GM12878 (cell line): ENCODE results near the gene FKBP14. TPM values are rescaled to one million over a fixed set of nuclear protein-coding genes. Genes with fewer than 3 reads are reported as not detected.

Source experiments
- ATAC-seq: fragments of 200-7000 bp; cut with Tn5 transposase; 3 replicates; pipeline ENCODE4 v1.9.1; 2020; ENCODE audit warnings: mild to moderate bottlenecking, moderate library complexity
- BruUV-seq: library from RNA; stranded (reverse); fragments of 400-500 nt; replicated peaks from 2 replicates; lab custom pipeline; 2021; lab: Mats Ljungman, UMichigan
- CTCF ChIA-PET: fragments of 300-600 bp; sonication (Branson Sonifier 250); formaldehyde crosslinking; extraction: SDS; loops from one replicate; lab custom pipeline; 2021; ENCODE audit warnings: inconsistent platforms; lab: Yijun Ruan, JAX
- POLR2A ChIA-PET: fragments of 350-600 bp; formaldehyde crosslinking; extraction: SDS; loops from one replicate; lab custom pipeline; 2021; ENCODE audit warnings: inconsistent platforms; lab: Charles Lee
- RAD21 ChIA-PET: fragments of 300-600 bp; sonication (Branson Sonifier 250); formaldehyde crosslinking; loops from one replicate; lab custom pipeline; 2023; ENCODE audit warnings: antibody characterized with exemption; ENCODE audit not compliant: unreplicated experiment; lab: Charles Lee
- SMC1A ChIA-PET: fragments of 300-600 bp; sonication (Branson Sonifier 250); formaldehyde crosslinking; loops from one replicate; lab custom pipeline; 2023; ENCODE audit not compliant: unreplicated experiment, uncharacterized antibody; lab: Charles Lee
- DNase-seq: peaks from one replicate; pipeline ENCODE4 v3.0.0-alpha.2; 2011; ENCODE audit warnings: low read depth, low spot score
- FAIRE-seq: peaks from 3 replicates; lab custom pipeline; 2011; peaks lifted over from hg19 to GRCh38; lab: Jason Lieb, UNC
- H2AFZ ChIP-seq: 2 replicates; pipeline ENCODE4 v1.6.0; 2011; ENCODE audit warnings: low read depth, low read length, control low read depth; ENCODE audit not compliant: control insufficient read depth
- H3K27ac ChIP-seq: 2 replicates; pipeline ENCODE4 v1.5.1; 2011; ENCODE audit warnings: control low read depth; ENCODE audit not compliant: control insufficient read depth, insufficient read depth
- H3K27me3 ChIP-seq, 2 experiments: replicated peaks in 1 of 2; 2 replicates each; pipeline versions ENCODE4 v1.6.0 to v1.6.1; 2011; ENCODE audit warnings: low read length in 1 of 2; ENCODE audit not compliant: control insufficient read depth in 2 of 2, insufficient read depth in 2 of 2
- H3K36me3 ChIP-seq, 2 experiments: 2 replicates each; pipeline ENCODE4 v1.5.1; 2011; ENCODE audit warnings: low read length in 1 of 2; ENCODE audit not compliant: control insufficient read depth in 2 of 2, insufficient read depth in 2 of 2
- H3K4me1 ChIP-seq: 2 replicates; pipeline ENCODE4 v1.6.1; 2011; ENCODE audit warnings: mild to moderate bottlenecking, low read length, moderate library complexity, mixed read lengths; ENCODE audit not compliant: control insufficient read depth, insufficient read depth
- H3K4me2 ChIP-seq: 2 replicates; pipeline ENCODE4 v1.6.0; 2011; ENCODE audit warnings: control low read depth; ENCODE audit not compliant: control insufficient read depth, insufficient read depth
- H3K4me3 ChIP-seq: fragments of 200-600 bp; sonication (generic); 2 replicates; pipeline ENCODE4 v1.5.1; 2016
- H3K79me2 ChIP-seq: 2 replicates; pipeline ENCODE4 v1.6.0; 2011; ENCODE audit warnings: low read length; ENCODE audit not compliant: control insufficient read depth, insufficient read depth
- H3K9ac ChIP-seq: 2 replicates; pipeline ENCODE4 v1.8.0; 2011; ENCODE audit warnings: low read length, control low read depth, mixed read lengths; ENCODE audit not compliant: control insufficient read depth, insufficient read depth
- H3K9me3 ChIP-seq: replicated peaks from 3 replicates; pipeline ENCODE4 v1.5.1; 2011; ENCODE audit warnings: mild to moderate bottlenecking, low read length; ENCODE audit not compliant: control insufficient read depth, insufficient read depth
- H4K20me1 ChIP-seq: 2 replicates; pipeline ENCODE4 v1.6.0; 2011; ENCODE audit not compliant: control insufficient read depth, insufficient read depth
- E4F1 ChIP-seq: fragments of 450-650 bp; IDR thresholded peaks from 2 replicates; pipeline ENCODE4 v1.6.1; 2018; ENCODE audit warnings: borderline replicate concordance, mild to moderate bottlenecking; ENCODE audit not compliant: partially characterized antibody
- FOS ChIP-seq: IDR thresholded peaks from 3 replicates; pipeline ENCODE4 v1.6.1; 2011; ENCODE audit warnings: borderline replicate concordance; ENCODE audit not compliant: insufficient read length; ENCODE audit errors: extremely low read depth
- FOXM1 ChIP-seq: IDR thresholded peaks from 2 replicates; pipeline ENCODE4 v1.6.1; 2012; ENCODE audit warnings: low read depth, mild to moderate bottlenecking, inconsistent platforms, low read length, moderate library complexity
- HCFC1 ChIP-seq: fragments of 150-350 bp; IDR thresholded peaks from 2 replicates; pipeline ENCODE4 v1.6.1; 2014; ENCODE audit warnings: low read length
- HDGF ChIP-seq: fragments of 450-650 bp; IDR thresholded peaks from 2 replicates; pipeline ENCODE4 v1.6.1; 2016; ENCODE audit warnings: antibody characterized with exemption
- IRF4 ChIP-seq: IDR thresholded peaks from 2 replicates; pipeline ENCODE4 v1.6.1; 2011; ENCODE audit warnings: low read depth, low read length
- MLLT1 ChIP-seq: fragments of 450-650 bp; IDR thresholded peaks from 2 replicates; pipeline ENCODE4 v1.6.1; 2016; ENCODE audit warnings: mild to moderate bottlenecking
- MYB ChIP-seq: fragments of 150-350 bp; IDR thresholded peaks from 2 replicates; pipeline ENCODE4 v1.6.1; 2014; ENCODE audit warnings: mild to moderate bottlenecking, low read depth, low read length, borderline replicate concordance
- NR2F1 ChIP-seq: fragments of 450-650 bp; conservative IDR thresholded peaks from 2 replicates; pipeline ENCODE4 v1.6.1; 2017; ENCODE audit warnings: mild to moderate bottlenecking
- PAX8 ChIP-seq: fragments of 450-650 bp; IDR thresholded peaks from 2 replicates; pipeline ENCODE4 v1.6.1; 2017; ENCODE audit warnings: mild to moderate bottlenecking, moderate library complexity
- PKNOX1 ChIP-seq: fragments of 450-650 bp; IDR thresholded peaks from 2 replicates; pipeline ENCODE4 v1.6.1; 2016; ENCODE audit warnings: mild to moderate bottlenecking
- POLR2AphosphoS5 ChIP-seq: IDR thresholded peaks from 2 replicates; pipeline ENCODE4 v1.6.1; 2011; ENCODE audit warnings: mild to moderate bottlenecking, low read length, inconsistent platforms
- POU2F2 ChIP-seq: IDR thresholded peaks from 3 replicates; pipeline ENCODE4 v1.6.1; 2011; ENCODE audit warnings: low read depth, mild to moderate bottlenecking, low read length, borderline replicate concordance
- RAD21 ChIP-seq: IDR thresholded peaks from 2 replicates; pipeline ENCODE4 v1.6.1; 2011; ENCODE audit warnings: mild to moderate bottlenecking, low read depth, low read length, moderate library complexity; ENCODE audit not compliant: insufficient read depth
- RBBP5 ChIP-seq: fragments of 200-600 bp; sonication (generic); conservative IDR thresholded peaks from 2 replicates; pipeline ENCODE4 v1.6.1; 2016
- SMC3 ChIP-seq: IDR thresholded peaks from 2 replicates; pipeline ENCODE4 v1.6.1; 2011; ENCODE audit warnings: low read length, improper control_type of control experiment, borderline replicate concordance
- SREBF1 ChIP-seq: IDR thresholded peaks from 2 replicates; pipeline ENCODE4 v1.6.1; 2012; ENCODE audit warnings: mild to moderate bottlenecking, low read length
- WRNIP1 ChIP-seq: IDR thresholded peaks from 2 replicates; pipeline ENCODE4 v1.6.1; 2011; ENCODE audit warnings: low read depth, low read length, improper control_type of control experiment, borderline replicate concordance
- YBX1 ChIP-seq: fragments of 450-650 bp; IDR thresholded peaks from 2 replicates; pipeline ENCODE4 v1.6.1; 2016; ENCODE audit warnings: antibody characterized with exemption
- WGBS: methylation state at CpG from one replicate; pipeline ENCODE4 v1.1.6; 2016; ENCODE audit warnings: low lambda C conversion rate; ENCODE audit not compliant: insufficient replicate concordance, insufficient coverage; ENCODE audit errors: missing lambda C conversion rate; 5-methylcytosine and 5-hydroxymethylcytosine counted together
- in situ Hi-C: fragments of 300-500 bp; cut with MboI; formaldehyde crosslinking; loops from 9 replicates; pipeline ENCODE4 v1.14.3; 2018; ENCODE audit warnings: mixed read lengths
- intact Hi-C: fragments of 100-400 bp; cut with micrococcal nuclease; formaldehyde crosslinking; loops from one replicate; pipeline ENCODE4 v1.14.2; 2022; ENCODE audit not compliant: unreplicated experiment
- polyA plus RNA-seq, 11 experiments: library from polyadenylated mRNA; depleted of rRNA in 4 of 11; unstranded in 6 of 11; stranded (reverse) in 5 of 11; fragments of >200 nt; fragmentation: Nextera tagmentation in 4 of 11; fragmentation: Illumina TruSeq in 1 of 11; extraction: Ambion mirVana in 4 of 11; extraction: Trizol in 1 of 11; gene quantifications; 1 replicate in 1 of 11; 2 replicates in 10 of 11; pipeline versions ENCODE4 v1.2.1 to v1.2.3, GENCODE V29; 2011 to 2016; ENCODE audit warnings: inconsistent platforms in 2 of 11, missing spikeins in 2 of 11, low read depth in 1 of 11
- total RNA-seq, 4 experiments: library from RNA; depleted of rRNA in 3 of 4; stranded (reverse); fragments of >200 nt in 3 of 4; fragmentation: Illumina TruSeq in 1 of 4; extraction: Trizol in 1 of 4; gene quantifications; 2 replicates each; pipeline versions ENCODE4 v1.2.1 to v1.2.3, GENCODE V29; 2013 to 2021

FKBP14 gene
- total and polyA plus RNA-seq, 10 of the 15 experiments (the other 5 are each of a cell fraction or from before 2014, with no cell fraction given) = 2.7 to 8.9 (median 5.6) TPM

- Histone ChIP-seq H3K9me3 (no peaks in the 10 kb centered on the region), H3K4me3 (no peak overlapping the region), H3K9ac (no peak overlapping the region), H3K4me1 (no peaks in the 10 kb centered on the region), H3K4me2 (no peak overlapping the region), H3K27ac (no peak overlapping the region), H3K27me3 (no peaks in the 10 kb centered on the region), H3K79me2 (no peaks in the 10 kb centered on the region), H4K20me1 (no peaks in the 10 kb centered on the region), H3K36me3 (no peaks in the 10 kb centered on the region; a peak in 2 of 4 replicates), H2AFZ (no peak overlapping the region)
- no TSS peak for BruUV-seq
- 63% methylated on average over 1 of the region's 1 CpG for WGBS
- in situ Hi-C loops = loop anchor here (10.0 to 25.0 kb wide), 2 partner anchors 315 to 433 kb away; no protein-coding TSS in a partner anchor
- TF ChIP-seq SMC3 (no peak), FOS (no peak), E4F1 (no peak), POLR2AphosphoS5 (no peak), POU2F2 (no peak), YBX1 (no peak), FOXM1 (no peak), PAX8 (no peak), RBBP5 (no peak), HDGF (no peak), SREBF1 (no peak), WRNIP1 (no peak), PKNOX1 (no peak), HCFC1 (no peak), RAD21 (no peak), NR2F1 (no peak), IRF4 (no peak), MLLT1 (no peak), MYB (no peak)
- ChIA-PET POLR2A (no interaction called here), RAD21 (interaction anchor here (0.6 kb wide), 1 partner anchor 77 kb away, joined by 3 read pairs; no protein-coding TSS in a partner anchor), CTCF (interaction anchor here (0.6 to 1.3 kb wide), 3 partner anchors 8 to 22 kb away, joined by 3 to 6 read pairs (median 3); no protein-coding TSS in a partner anchor), SMC1A (interaction anchor here (1.2 to 2.0 kb wide), 2 partner anchors 8 to 11 kb away, joined by 4 to 8 read pairs; no protein-coding TSS in a partner anchor)
- no peak for FAIRE-seq
- DNase-seq = no peak
- intact Hi-C loops = no loop called here
- ATAC-seq = no peak
Observed at GRCh38 chr7:30070052-30070451, 43.5 kb upstream of the FKBP14 start.
